Activated CD8-positive, alpha-beta T cell treated with anti-CD3 and anti-CD28 coated beads for 36 hours (primary cell): Measurements from ENCODE around the gene FAM78A. TPM values are rescaled to one million over a fixed set of nuclear protein-coding genes. Genes with fewer than 3 reads are reported as not detected.
A peak's percentile ranks its signal among the peaks of the same experiment; 100 is the strongest.

Experiments used
- ATAC-seq: fragments of 200-7000 bp; cut with Tn5 transposase; one replicate; pipeline ENCODE4 v1.10.0; 2021; ENCODE audit warnings: mild to moderate bottlenecking, moderate library complexity
- CTCF ChIA-PET: fragments of 350-600 bp; sonication (Branson Sonifier 250); formaldehyde crosslinking; loops from one replicate; lab custom pipeline; 2021; ENCODE audit warnings: antibody characterized with exemption; lab: Charles Lee
- POLR2A ChIA-PET: fragments of 350-600 bp; sonication (Branson Sonifier 250); formaldehyde crosslinking; loops from one replicate; lab custom pipeline; 2021; ENCODE audit warnings: antibody characterized with exemption; lab: Charles Lee
- DNase-seq: peaks from one replicate; pipeline ENCODE4 v3.0.0-alpha.2; 2020
- H3K27ac Mint-ChIP-seq: one replicate; pipeline ENCODE4 v1.8.0; 2021; ENCODE audit warnings: mild to moderate bottlenecking, mixed read lengths
- H3K27me3 Mint-ChIP-seq: one replicate; pipeline ENCODE4 v1.8.0; 2021; ENCODE audit warnings: mixed read lengths
- H3K36me3 Mint-ChIP-seq: one replicate; pipeline ENCODE4 v1.8.0; 2021; ENCODE audit warnings: low read depth, mixed read lengths
- H3K4me1 Mint-ChIP-seq: one replicate; pipeline ENCODE4 v1.8.0; 2021; ENCODE audit warnings: low read depth, mixed read lengths
- H3K4me3 Mint-ChIP-seq: one replicate; pipeline ENCODE4 v1.8.0; 2021; ENCODE audit warnings: mild to moderate bottlenecking, moderate library complexity, mixed read lengths
- H3K9me3 Mint-ChIP-seq: one replicate; pipeline ENCODE4 v1.8.0; 2021; ENCODE audit warnings: mixed read lengths
- CTCF ChIP-seq: fragments of 200-600 bp; IDR thresholded peaks from one replicate; pipeline ENCODE4 v1.8.0; 2022; ENCODE audit warnings: antibody characterized with exemption, mild to moderate bottlenecking
- intact Hi-C: fragments of 100-400 bp; cut with micrococcal nuclease; formaldehyde crosslinking; loops from one replicate; pipeline ENCODE4 v1.10.0; 2022
- total RNA-seq, 2 experiments: library from RNA; stranded (reverse); gene quantifications; one replicate each; pipeline ENCODE4 v1.2.3, GENCODE V29; 2021

The FAM78A gene
- total RNA-seq, 2 experiments from 2014 or later: 36.2 to 39.8 TPM

GRCh38 chr9:131288217-131288616 is 11.9 kb upstream of the FAM78A start:
- ChIA-PET POLR2A (no interaction called here), CTCF (no interaction called here)
- intact Hi-C loops: no loop called here
- Mint-ChIP-seq H3K4me3 (no peak overlapping the region), H3K27me3 (peaks cover 3% of the 10 kb centered on the region), H3K36me3 (no peaks in the 10 kb centered on the region), H3K4me1 (no peaks in the 10 kb centered on the region), H3K9me3 (no peaks in the 10 kb centered on the region), H3K27ac (no peak overlapping the region)
- DNase-seq (no peak), ATAC-seq (no peak)
- TF ChIP-seq CTCF: no peak

- POLR2A ChIA-PET: no interaction called here
- no peaks in the 10 kb centered on the region for H3K9me3 Mint-ChIP-seq
- no peak for TF ChIP-seq CTCF
- intact Hi-C loops: no loop called here
- H3K36me3 Mint-ChIP-seq: no peaks in the 10 kb centered on the region
- ATAC-seq (no peak), DNase-seq (no peak)
- CTCF ChIA-PET: interaction anchor here (1.5 kb wide), 1 partner anchor 49 kb away, joined by 4 read pairs; no protein-coding TSS in a partner anchor
- no peak overlapping the region for H3K4me3 Mint-ChIP-seq
- H3K27me3 Mint-ChIP-seq: peaks cover 4% of the 10 kb centered on the region
- H3K27ac Mint-ChIP-seq: no peak overlapping the region
- peaks cover under 1% of the 10 kb centered on the region for H3K4me1 Mint-ChIP-seq
Observed at GRCh38 chr9:131287359-131287758, 11.0 kb upstream of the FAM78A start.

- CTCF ChIA-PET: interaction anchor here (1.4 kb wide), 1 partner anchor 81 kb away, joined by 3 read pairs; no protein-coding TSS in a partner anchor
- Mint-ChIP-seq H3K27me3 (peaks cover 12% of the 10 kb centered on the region), H3K4me1 (peaks cover 8% of the 10 kb centered on the region), H3K4me3 (no peak overlapping the region), H3K9me3 (no peaks in the 10 kb centered on the region), H3K36me3 (no peaks in the 10 kb centered on the region), H3K27ac (no peak overlapping the region)
- TF ChIP-seq CTCF: no peak
- DNase-seq (no peak), ATAC-seq (no peak)
- POLR2A ChIA-PET: interaction anchor here (1.2 kb wide), 1 partner anchor 29 kb away, joined by 6 read pairs; no protein-coding TSS in a partner anchor
- intact Hi-C loops: no loop called here
Observed at GRCh38 chr9:131284856-131285255, 8.5 kb upstream of the FAM78A start.

- peaks cover 21% of the 10 kb centered on the region for H3K4me1 Mint-ChIP-seq
- DNase-seq (peak; percentile 43), ATAC-seq (no peak)
- ChIA-PET CTCF (no interaction called here), POLR2A (no interaction called here)
- TF ChIP-seq CTCF: no peak
- no peak overlapping the region for H3K4me3 Mint-ChIP-seq
- no peaks in the 10 kb centered on the region for H3K9me3 Mint-ChIP-seq
- intact Hi-C loops: no loop called here
- H3K27ac Mint-ChIP-seq: no peak overlapping the region
- peaks cover 12% of the 10 kb centered on the region for H3K27me3 Mint-ChIP-seq
- no peaks in the 10 kb centered on the region for H3K36me3 Mint-ChIP-seq
Observed at GRCh38 chr9:131282688-131283422, 6.5 kb upstream of the FAM78A start.

- no peak for TF ChIP-seq CTCF
- H3K36me3 Mint-ChIP-seq: no peaks in the 10 kb centered on the region
- DNase-seq: no peak
- peaks cover 12% of the 10 kb centered on the region for H3K27me3 Mint-ChIP-seq
- peaks cover 21% of the 10 kb centered on the region for H3K4me1 Mint-ChIP-seq
- no peaks in the 10 kb centered on the region for H3K9me3 Mint-ChIP-seq
- POLR2A ChIA-PET: interaction anchor here (1.0 kb wide), 1 partner anchor 43 kb away, joined by 6 read pairs; no protein-coding TSS in a partner anchor
- no peak overlapping the region for H3K27ac Mint-ChIP-seq
- intact Hi-C loops: no loop called here
- CTCF ChIA-PET: no interaction called here
- ATAC-seq: no peak
- peak overlapping the region; percentile 31 for H3K4me3 Mint-ChIP-seq
Observed at GRCh38 chr9:131282175-131282574, 5.9 kb upstream of the FAM78A start.
